ENCODE measurements around the gene HOXA11.

GRCh38 chr7:27211084-27211446 is 26.0 kb upstream of the HOXA11 start:
- TF ChIP-seq CTCF (IDR thresholded peaks at IDR 0.05; ENCODE audit: borderline replicate concordance, extremely low read depth, low read length, poor library complexity, severe bottlenecking) = no peak
- TF ChIP-seq EZH2 (IDR thresholded peaks at IDR 0.05; ENCODE audit: borderline replicate concordance, low read depth, low read length, severe bottlenecking) = no peak

Measured in DND-41 (cell line).